ENCODE measurements around the gene MRPL1.

DNA sequence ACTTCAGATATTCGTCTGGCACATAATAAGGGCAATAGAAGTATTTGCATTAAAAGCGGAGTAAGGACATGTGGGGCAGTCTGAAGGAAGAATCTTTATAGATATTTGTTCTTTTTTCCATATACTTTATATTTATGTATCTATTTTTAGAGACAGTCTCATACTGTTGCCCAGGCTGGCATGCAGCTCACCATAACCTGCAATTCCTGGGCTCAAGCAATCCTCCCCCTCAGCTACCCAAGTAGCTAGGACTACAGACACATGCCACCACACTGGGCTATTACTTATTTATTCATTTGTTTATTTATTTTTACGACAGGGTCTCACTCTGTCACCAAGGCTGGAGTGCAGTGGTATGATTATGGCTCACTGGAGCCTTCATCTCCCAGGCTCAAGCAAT, 16.7 kb upstream of the MRPL1 start:
- no peak for TF ChIP-seq CTCF (IDR thresholded peaks at IDR 0.05)
- no peak for TF ChIP-seq POLR2A (IDR thresholded peaks at IDR 0.05)
